Measurements from ENCODE around the gene ASTN2.

Gene ASTN2

DNA sequence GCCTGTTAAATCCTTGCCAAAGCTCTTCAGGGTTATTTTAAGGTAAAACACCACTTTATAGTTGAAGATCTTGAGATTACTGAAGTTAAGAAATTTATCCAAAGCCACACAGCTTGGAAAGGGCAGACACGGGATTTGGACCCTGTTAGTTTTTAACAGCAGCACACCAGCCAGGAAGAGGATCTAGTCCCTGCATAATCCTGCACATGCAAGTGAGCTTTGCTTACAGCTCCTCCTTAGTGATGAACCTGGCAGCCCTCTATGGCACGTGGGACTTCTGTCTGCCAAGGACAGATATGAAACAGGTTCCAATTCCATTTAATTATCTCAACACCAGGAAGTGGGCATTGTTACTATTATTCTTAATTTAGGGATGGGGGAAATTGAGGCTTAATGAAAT, 619.0 kb downstream of the ASTN2 start:
- Mint-ChIP-seq H3K4me3 (no peak overlapping the region), H3K27me3 (peaks cover 3% of the 10 kb centered on the region), H3K9me3 (no peaks in the 10 kb centered on the region), H3K4me1 (peaks cover 2% of the 10 kb centered on the region), H3K27ac (no peak overlapping the region), H3K36me3 (no peaks in the 10 kb centered on the region)
- ATAC-seq (ENCODE audit: low read depth), result no peak
- DNase-seq (ENCODE audit: low spot score in 2 of 2), result no peak

DNA sequence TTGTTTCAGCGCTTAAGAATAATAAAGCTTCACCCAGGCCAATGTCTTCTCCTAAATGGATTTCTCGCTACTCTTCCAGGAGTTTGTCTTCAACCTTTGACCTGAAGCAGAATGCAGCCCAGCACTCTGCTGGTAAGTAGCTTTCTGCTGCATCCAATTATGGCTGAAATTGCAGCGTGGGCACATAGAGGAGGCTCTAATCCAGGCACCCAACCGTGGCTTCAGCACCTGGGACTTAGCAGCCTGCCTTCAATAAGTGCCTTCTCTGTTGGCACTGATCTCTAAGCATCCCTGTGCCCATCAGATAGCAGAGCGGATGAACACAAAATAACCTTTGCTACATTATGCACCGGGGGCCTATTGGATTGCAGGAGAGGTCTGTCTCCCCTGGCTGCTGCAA, 622.6 kb downstream of the ASTN2 start:
- Mint-ChIP-seq H3K4me1 (no peaks in the 10 kb centered on the region), H3K9me3 (no peaks in the 10 kb centered on the region), H3K4me3 (no peak overlapping the region), H3K27me3 (peaks cover 4% of the 10 kb centered on the region), H3K36me3 (no peaks in the 10 kb centered on the region), H3K27ac (no peak overlapping the region)
- DNase-seq (ENCODE audit: low spot score in 2 of 2) (no peak), ATAC-seq (ENCODE audit: low read depth) (no peak)

DNA sequence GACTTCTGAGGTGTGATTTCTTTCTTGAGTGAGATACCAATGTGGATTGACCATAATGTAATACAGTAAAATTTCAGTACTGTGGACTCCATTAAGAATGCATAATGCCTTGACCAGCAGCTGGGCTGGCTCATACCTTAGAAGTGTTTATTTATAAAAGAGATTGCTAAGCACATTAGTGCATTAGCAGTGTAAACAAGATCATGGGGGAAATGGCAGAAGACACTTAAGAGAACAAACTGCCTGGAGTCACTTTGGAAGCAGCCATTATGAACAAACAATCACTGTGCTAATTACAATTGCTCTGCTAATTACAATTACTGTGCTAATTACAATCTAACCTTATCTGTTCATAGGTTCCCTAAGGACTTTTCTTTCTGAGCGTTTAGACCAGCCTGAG, 623.5 kb downstream of the ASTN2 start:
- no peaks in the 10 kb centered on the region for H3K36me3 Mint-ChIP-seq
- ATAC-seq (ENCODE audit: low read depth), result no peak
- DNase-seq (ENCODE audit: low spot score in 2 of 2), result no peak
- peaks cover 4% of the 10 kb centered on the region for H3K27me3 Mint-ChIP-seq
- H3K27ac Mint-ChIP-seq, result no peak overlapping the region
- no peaks in the 10 kb centered on the region for H3K4me1 Mint-ChIP-seq
- H3K4me3 Mint-ChIP-seq, result no peak overlapping the region
- no peaks in the 10 kb centered on the region for H3K9me3 Mint-ChIP-seq

DNA sequence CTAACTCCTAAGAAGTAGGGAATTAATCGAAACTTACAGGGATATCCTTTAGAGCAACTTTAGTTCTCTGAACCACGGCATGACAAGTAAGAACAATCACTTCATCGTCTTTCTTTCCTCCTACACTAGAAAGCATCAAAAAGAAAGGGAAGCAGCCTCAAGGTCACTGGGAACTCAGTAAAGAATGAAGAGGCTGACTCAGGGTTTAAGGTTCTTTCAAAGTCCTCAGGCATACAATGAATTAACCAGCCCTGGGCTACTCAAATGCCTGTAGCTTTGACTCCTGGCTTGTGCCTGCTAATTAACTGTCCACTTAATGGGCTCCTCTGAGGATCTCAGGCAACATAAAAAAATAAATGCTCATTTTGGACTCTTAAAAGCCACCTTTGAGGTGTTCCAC, 625.8 kb downstream of the ASTN2 start:
- ATAC-seq (ENCODE audit: low read depth) (no peak), DNase-seq (ENCODE audit: low spot score in 2 of 2) (no peak)
- Mint-ChIP-seq H3K27ac (no peak overlapping the region), H3K4me1 (no peaks in the 10 kb centered on the region), H3K9me3 (no peaks in the 10 kb centered on the region), H3K27me3 (peaks cover 10% of the 10 kb centered on the region), H3K4me3 (no peak overlapping the region), H3K36me3 (no peaks in the 10 kb centered on the region)

DNA sequence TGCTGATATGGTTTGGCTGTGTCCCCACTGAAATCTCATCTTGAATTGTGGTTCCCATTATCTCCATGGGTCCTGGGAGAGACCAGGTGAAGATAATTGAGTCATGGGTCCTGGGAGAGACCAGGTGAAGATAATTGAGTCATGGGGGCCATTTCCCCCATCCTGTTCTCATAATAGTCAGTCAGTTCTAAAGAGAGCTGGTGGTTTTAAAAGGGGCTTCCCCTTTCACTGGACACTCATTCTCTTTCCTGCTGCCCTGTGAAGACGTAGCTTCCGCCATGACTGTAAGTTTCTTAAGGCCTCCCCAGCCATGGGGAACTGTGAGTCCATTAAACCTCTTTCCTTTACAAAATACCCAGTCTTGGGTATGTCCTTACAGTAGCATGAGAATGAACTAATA, 628.1 kb downstream of the ASTN2 start:
- ATAC-seq (ENCODE audit: low read depth), result no peak
- Mint-ChIP-seq H3K9me3 (peaks cover 1% of the 10 kb centered on the region), H3K4me3 (no peak overlapping the region), H3K27ac (no peak overlapping the region), H3K36me3 (no peaks in the 10 kb centered on the region), H3K27me3 (peaks cover 17% of the 10 kb centered on the region), H3K4me1 (no peaks in the 10 kb centered on the region)
- no peak for DNase-seq (ENCODE audit: low spot score in 2 of 2)

DNA sequence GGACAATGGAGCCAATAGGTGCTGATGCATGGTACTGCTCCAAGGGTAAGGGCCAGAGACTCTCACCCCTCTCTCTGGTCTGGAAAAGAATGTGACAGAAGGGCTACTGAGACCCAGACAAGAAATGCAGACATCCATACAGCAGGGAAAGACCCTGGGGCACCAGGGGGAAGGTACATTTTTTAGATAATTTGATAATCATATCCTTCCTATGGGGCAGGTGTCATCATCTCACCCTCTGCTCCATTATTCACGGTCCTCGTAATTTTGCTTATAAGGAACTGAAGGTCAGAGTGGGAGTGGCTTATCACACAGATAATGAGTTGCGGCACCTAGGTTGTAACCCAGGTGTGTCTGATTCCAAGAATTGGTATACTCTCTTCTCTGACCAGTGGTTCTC, 637.7 kb downstream of the ASTN2 start:
- Mint-ChIP-seq H3K27me3 (peaks cover 6% of the 10 kb centered on the region), H3K36me3 (no peaks in the 10 kb centered on the region), H3K4me3 (no peak overlapping the region), H3K27ac (no peak overlapping the region), H3K4me1 (no peaks in the 10 kb centered on the region), H3K9me3 (peaks cover 14% of the 10 kb centered on the region)
- ATAC-seq (ENCODE audit: low read depth) (no peak), DNase-seq (ENCODE audit: low spot score in 2 of 2) (no peak)

DNA sequence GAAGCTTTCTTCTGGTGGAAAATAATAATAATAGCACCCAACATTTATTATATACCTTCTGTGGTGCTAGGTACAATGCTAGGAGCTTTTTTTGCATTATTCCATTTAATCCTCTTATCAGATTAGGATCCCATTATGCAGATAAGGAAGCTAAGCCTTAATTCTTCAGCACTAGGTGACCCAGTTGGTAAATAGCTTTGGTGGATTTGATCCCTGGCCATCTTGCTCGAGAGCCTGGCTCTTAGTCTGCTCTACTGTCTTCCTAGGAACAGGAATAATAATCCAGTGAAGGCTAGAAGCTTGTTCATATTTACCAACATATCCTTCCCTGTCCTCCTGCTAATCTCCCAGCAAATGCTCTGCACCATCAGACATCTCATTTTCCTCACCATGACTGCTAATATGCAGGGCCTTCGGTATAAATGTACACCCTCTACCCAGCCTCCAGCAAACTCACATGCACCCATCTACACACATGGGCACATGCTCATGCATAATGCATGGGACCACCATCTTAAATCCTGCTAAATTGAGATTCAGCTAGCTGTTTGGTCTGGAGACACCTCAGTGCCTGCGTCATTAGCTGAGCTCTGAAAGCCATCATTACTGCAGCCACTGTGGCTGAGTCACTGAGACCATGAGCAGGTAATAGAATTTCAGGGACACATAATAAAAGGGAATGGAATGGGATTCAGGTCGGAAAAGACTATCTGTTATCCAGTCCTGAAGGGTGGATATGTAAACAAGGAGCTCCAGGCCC, 640.3 kb downstream of the ASTN2 start:
- ATAC-seq (ENCODE audit: low read depth) (no peak), DNase-seq (ENCODE audit: low spot score in 2 of 2) (no peak)
- no peak overlapping the region for H3K4me3 Mint-ChIP-seq
- peaks cover 6% of the 10 kb centered on the region for H3K27me3 Mint-ChIP-seq
- H3K9me3 Mint-ChIP-seq, result peaks cover 10% of the 10 kb centered on the region
- H3K36me3 Mint-ChIP-seq, result no peaks in the 10 kb centered on the region
- no peak overlapping the region for H3K27ac Mint-ChIP-seq
- no peaks in the 10 kb centered on the region for H3K4me1 Mint-ChIP-seq

DNA sequence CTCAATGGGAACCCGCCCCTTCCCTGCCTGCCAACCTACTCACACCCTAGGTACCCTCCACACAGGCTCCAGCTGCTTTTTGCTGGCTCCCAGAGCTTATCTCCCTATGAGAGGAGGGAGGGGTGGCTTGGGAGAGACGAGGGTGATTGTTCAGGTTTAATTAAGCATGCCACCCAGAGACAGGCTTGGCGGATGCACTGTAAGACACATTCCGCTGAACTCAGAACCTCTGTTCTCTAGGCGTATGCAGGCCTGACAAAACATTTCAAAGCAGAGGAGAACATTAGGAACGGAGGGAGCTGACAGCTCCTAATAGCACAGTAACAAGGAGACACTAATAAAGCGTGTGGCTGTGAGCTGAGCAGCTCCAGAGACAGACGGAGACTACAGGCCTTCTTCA, 647.6 kb downstream of the ASTN2 start:
- Mint-ChIP-seq H3K9me3 (peaks cover under 1% of the 10 kb centered on the region), H3K4me1 (no peaks in the 10 kb centered on the region), H3K36me3 (no peaks in the 10 kb centered on the region), H3K4me3 (no peak overlapping the region), H3K27ac (no peak overlapping the region), H3K27me3 (peaks cover 1% of the 10 kb centered on the region)
- DNase-seq (ENCODE audit: low spot score in 2 of 2), result no peak
- ATAC-seq (ENCODE audit: low read depth), result no peak

DNA sequence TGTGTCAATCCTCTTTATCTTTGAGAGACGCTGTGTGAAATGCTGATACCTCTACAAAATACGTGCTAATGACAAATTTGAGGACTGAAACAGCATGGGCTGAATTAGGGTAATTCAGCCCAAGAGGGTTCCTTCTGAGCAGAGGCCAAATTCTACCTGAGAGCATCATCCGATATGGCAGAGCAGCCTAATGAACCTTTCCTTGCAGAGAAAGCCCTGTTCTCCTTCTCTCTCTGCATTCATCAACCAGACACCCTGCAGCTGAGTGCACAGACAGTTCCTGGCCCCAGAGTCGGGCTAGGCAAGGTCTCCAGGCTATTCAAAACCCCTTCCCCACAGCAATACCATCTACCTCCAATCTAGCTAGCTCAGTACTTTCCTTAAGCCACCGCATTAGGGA, 649.8 kb downstream of the ASTN2 start:
- Mint-ChIP-seq H3K9me3 (no peaks in the 10 kb centered on the region), H3K27me3 (no peaks in the 10 kb centered on the region), H3K4me1 (no peaks in the 10 kb centered on the region), H3K36me3 (no peaks in the 10 kb centered on the region), H3K27ac (no peak overlapping the region), H3K4me3 (no peak overlapping the region)
- ATAC-seq (ENCODE audit: low read depth) (no peak), DNase-seq (ENCODE audit: low spot score in 2 of 2) (no peak)

DNA sequence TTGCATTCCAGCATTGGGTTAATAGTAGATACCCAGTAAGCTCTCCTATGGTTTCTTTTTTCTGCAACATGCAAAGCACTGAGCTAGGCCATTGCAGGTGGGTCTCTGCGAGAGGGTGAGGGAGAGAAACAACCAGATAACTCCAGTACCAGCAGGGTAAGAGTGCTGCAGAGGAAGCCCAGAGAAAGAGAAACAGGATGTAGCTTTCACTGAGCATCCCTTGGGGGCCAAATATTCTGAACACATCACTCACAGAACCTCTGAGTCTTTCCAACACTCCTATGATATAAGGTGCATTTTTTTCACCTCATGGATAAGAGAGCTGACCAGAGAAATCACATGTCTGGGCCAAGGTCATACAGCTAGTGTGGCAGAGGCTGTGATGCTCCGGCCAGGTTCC, 651.1 kb downstream of the ASTN2 start:
- no peaks in the 10 kb centered on the region for H3K27me3 Mint-ChIP-seq
- H3K4me3 Mint-ChIP-seq, result no peak overlapping the region
- H3K9me3 Mint-ChIP-seq, result no peaks in the 10 kb centered on the region
- no peak overlapping the region for H3K27ac Mint-ChIP-seq
- H3K36me3 Mint-ChIP-seq, result no peaks in the 10 kb centered on the region
- no peaks in the 10 kb centered on the region for H3K4me1 Mint-ChIP-seq
- ATAC-seq (ENCODE audit: low read depth) (no peak), DNase-seq (ENCODE audit: low spot score in 2 of 2) (no peak)

DNA sequence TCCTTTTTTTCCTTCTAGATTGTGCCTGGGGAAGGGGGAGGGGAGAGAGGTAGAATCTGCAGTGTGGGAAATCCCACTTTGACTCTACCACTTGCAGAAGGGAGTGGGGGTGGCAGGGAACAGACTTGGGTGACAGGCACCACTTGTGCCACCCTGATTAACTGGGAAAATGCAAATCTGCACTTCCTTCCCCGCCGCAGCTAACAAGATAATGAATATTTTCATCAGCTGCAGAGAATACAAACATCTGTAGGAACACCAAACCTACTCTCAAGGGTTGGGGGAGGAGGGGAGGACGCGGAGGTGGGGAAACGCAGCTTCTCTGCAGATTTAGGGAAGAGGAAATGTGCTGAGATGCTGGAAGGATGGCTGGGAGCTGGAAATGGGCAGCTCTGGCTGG, 654.2 kb downstream of the ASTN2 start:
- DNase-seq (ENCODE audit: low spot score in 2 of 2), result no peak
- Mint-ChIP-seq H3K27me3 (no peaks in the 10 kb centered on the region), H3K4me1 (no peaks in the 10 kb centered on the region), H3K4me3 (no peak overlapping the region), H3K9me3 (peaks cover 3% of the 10 kb centered on the region), H3K36me3 (no peaks in the 10 kb centered on the region), H3K27ac (no peak overlapping the region)
- ATAC-seq (ENCODE audit: low read depth), result no peak

DNA sequence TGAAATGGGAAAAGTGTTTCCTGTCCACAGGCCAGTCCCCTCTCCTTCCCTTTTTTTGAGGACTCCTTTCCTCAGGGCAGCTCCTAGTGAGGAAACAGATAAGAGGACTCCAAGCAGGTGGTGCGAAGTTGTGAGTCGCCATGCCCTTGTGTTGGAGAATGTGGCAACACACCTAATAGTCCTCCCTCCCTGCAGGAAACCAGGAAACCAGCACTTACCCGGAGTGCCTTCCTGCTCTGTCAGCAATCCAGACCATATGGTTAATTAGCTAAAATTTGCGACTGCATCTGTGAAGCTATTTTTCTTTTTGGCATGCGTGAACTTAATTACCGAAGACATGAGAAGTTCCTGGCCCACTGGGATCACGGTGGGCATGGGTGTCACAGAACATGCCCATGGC, 657.8 kb downstream of the ASTN2 start:
- ATAC-seq (ENCODE audit: low read depth) (no peak), DNase-seq (ENCODE audit: low spot score in 2 of 2) (no peak)
- H3K4me1 Mint-ChIP-seq, result peaks cover 4% of the 10 kb centered on the region
- H3K27me3 Mint-ChIP-seq, result no peaks in the 10 kb centered on the region
- no peak overlapping the region for H3K4me3 Mint-ChIP-seq
- peaks cover 4% of the 10 kb centered on the region for H3K9me3 Mint-ChIP-seq
- no peaks in the 10 kb centered on the region for H3K36me3 Mint-ChIP-seq
- no peak overlapping the region for H3K27ac Mint-ChIP-seq

DNA sequence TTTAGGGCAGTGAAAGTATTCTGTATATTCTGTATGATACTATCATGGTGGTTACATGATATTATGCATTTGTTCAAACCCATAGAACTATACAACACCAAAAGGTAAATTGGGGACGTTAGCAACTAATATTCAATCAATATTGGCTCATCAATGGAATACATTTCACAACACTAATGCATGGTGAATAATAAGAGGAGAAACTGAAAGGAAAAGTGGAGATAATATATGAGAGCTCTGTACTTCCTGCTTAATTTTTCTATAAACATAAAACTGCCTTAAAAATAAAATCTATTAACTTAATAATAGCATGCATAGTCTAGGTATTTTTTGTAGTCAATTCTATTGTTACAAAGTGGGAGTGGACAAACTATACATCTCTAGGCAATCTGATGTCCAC, 661.5 kb downstream of the ASTN2 start:
- DNase-seq (ENCODE audit: low spot score in 2 of 2), result no peak

DNA sequence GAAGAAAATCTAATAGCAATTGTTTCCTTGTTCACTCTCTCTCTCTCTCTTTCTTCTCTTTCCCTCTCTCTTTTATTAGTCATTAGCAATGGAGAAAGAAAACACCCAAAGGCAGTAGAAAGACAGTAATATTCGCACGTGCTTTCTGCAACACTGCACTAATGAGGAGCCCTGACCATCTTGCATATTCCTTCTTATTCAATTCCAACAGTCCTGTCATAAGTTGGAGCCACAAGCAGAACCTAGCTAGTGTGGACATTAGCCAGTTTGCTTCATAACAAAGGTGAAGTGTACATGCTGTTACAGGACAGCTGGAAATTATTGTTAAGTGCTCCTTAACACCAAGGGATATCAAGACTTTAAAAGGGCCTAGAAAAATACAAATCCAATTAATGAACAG, 664.3 kb downstream of the ASTN2 start:
- Mint-ChIP-seq H3K27me3 (peaks cover 6% of the 10 kb centered on the region), H3K36me3 (no peaks in the 10 kb centered on the region), H3K27ac (no peak overlapping the region), H3K9me3 (peaks cover under 1% of the 10 kb centered on the region), H3K4me1 (peaks cover 4% of the 10 kb centered on the region), H3K4me3 (no peak overlapping the region)
- no peak for DNase-seq (ENCODE audit: low spot score in 2 of 2)
- no peak for ATAC-seq (ENCODE audit: low read depth)

More for the DNA sequence above, 661.5 kb downstream of the ASTN2 start:
- H3K9me3 Mint-ChIP-seq, result peaks cover 4% of the 10 kb centered on the region
- no peak overlapping the region for H3K27ac Mint-ChIP-seq
- no peak for ATAC-seq (ENCODE audit: low read depth)
- H3K4me3 Mint-ChIP-seq, result no peak overlapping the region
- H3K27me3 Mint-ChIP-seq, result peaks cover 3% of the 10 kb centered on the region
- H3K36me3 Mint-ChIP-seq, result no peaks in the 10 kb centered on the region
- H3K4me1 Mint-ChIP-seq, result peaks cover 4% of the 10 kb centered on the region

DNA sequence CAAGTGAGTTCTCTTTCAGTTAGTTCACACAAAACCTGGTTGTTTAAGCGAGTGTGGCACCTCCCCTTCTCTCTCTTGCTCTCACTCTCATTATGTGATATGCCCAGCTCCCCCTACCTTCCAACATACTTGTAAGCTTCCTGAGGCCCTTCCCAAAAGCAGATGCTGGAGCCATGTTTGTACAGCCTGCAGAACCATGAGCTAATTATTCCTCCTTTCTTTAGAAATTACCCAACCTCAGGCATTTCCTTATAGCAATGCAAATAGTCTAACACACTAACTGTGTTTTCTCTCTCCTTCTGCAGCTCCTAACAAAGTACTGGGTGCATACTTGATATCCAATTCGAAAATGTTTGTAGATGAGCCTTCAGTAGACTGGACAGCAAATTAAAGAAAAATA, 665.1 kb downstream of the ASTN2 start:
- Mint-ChIP-seq H3K36me3 (no peaks in the 10 kb centered on the region), H3K4me1 (peaks cover 4% of the 10 kb centered on the region), H3K27me3 (peaks cover 9% of the 10 kb centered on the region), H3K9me3 (no peaks in the 10 kb centered on the region), H3K27ac (no peak overlapping the region), H3K4me3 (no peak overlapping the region)
- no peak for DNase-seq (ENCODE audit: low spot score in 2 of 2)
- ATAC-seq (ENCODE audit: low read depth), result no peak

Data from memory B cell (primary cell).